Ishikawa (cell line): ENCODE data around the gene CTNND2.

Source experiments
- CREB1 ChIP-seq: IDR thresholded peaks from 2 replicates; pipeline ENCODE4 v1.6.1; 2012; ENCODE audit warnings: low read depth
- EP300 ChIP-seq: IDR thresholded peaks from 2 replicates; pipeline ENCODE4 v1.6.1; 2012; ENCODE audit warnings: borderline replicate concordance
- FOXM1 ChIP-seq: IDR thresholded peaks from 2 replicates; pipeline ENCODE4 v1.6.1; 2012; ENCODE audit warnings: low read depth, borderline replicate concordance
- MAX ChIP-seq: IDR thresholded peaks from 2 replicates; pipeline ENCODE4 v1.6.1; 2012
- NFIC ChIP-seq: IDR thresholded peaks from 2 replicates; pipeline ENCODE4 v1.6.1; 2012
- RAD21 ChIP-seq: IDR thresholded peaks from 2 replicates; pipeline ENCODE4 v1.6.1; 2012; ENCODE audit warnings: low read depth
- REST ChIP-seq: IDR thresholded peaks from 2 replicates; pipeline ENCODE4 v1.6.1; 2012; ENCODE audit warnings: low read depth, mild to moderate bottlenecking
- TCF12 ChIP-seq: IDR thresholded peaks from 2 replicates; pipeline ENCODE4 v1.6.1; 2012; ENCODE audit warnings: low read depth
- TEAD4 ChIP-seq: IDR thresholded peaks from 2 replicates; pipeline ENCODE4 v1.6.1; 2012
- USF1 ChIP-seq: IDR thresholded peaks from 2 replicates; pipeline ENCODE4 v1.6.1; 2012
- YY1 ChIP-seq: IDR thresholded peaks from 2 replicates; pipeline ENCODE4 v1.6.1; 2012; ENCODE audit warnings: low read depth

GRCh38 chr5:11681796-11682195, 222.4 kb downstream of the CTNND2 start:
- TF ChIP-seq RAD21 (no peak), TEAD4 (no peak), YY1 (no peak), MAX (no peak), EP300 (no peak), NFIC (no peak), REST (no peak), TCF12 (no peak), USF1 (no peak), CREB1 (no peak), FOXM1 (no peak)
